ENCODE results near the gene NFE2L3. TPM values are rescaled to one million over a fixed set of nuclear protein-coding genes. Genes with fewer than 3 reads are reported as not detected.
A peak's percentile ranks its signal among the peaks of the same experiment; 100 is the strongest.

Gene NFE2L3
- total RNA-seq, 5 donors from 2014 or later (not counting 1 experiment from before 2014, with no cell fraction given): 1.8 to 6.2 (median 5.1) TPM

- Mint-ChIP-seq H3K4me1 (peaks cover 73 to 74% (median 73%) of the 10 kb centered on the region in 3 donors), H3K4me3 (peak overlapping the region; percentile 80 to 93 (median 85)), H3K27ac (peak overlapping the region; percentile 91 to 93), H3K27me3 (no peaks in the 10 kb centered on the region), H3K36me3 (no peaks in the 10 kb centered on the region), H3K9me3 (no peaks in the 10 kb centered on the region)
- no peak for ATAC-seq (replicated peaks in 1 of 4)
- CTCF ChIA-PET: interaction anchor here (0.5 to 0.8 kb wide), 2 partner anchors 55 to 63 kb away, joined by 3 read pairs; no protein-coding TSS in a partner anchor
- Histone ChIP-seq H3K27ac (ENCODE audit: low read length) (peak overlapping the region; percentile 36), H3K36me3 (ENCODE audit: control insufficient read depth in 2 of 2, extremely low read depth in 1 of 2, insufficient read depth in 1 of 2, low read length in 1 of 2) (no peaks in the 10 kb centered on the region), H3K27me3 (replicated peaks in 1 of 2; ENCODE audit: control insufficient read depth in 2 of 2, extremely low read depth in 1 of 2, insufficient read depth in 2 of 2, low read length in 1 of 2) (no peaks in the 10 kb centered on the region), H3K9me3 (no peaks in the 10 kb centered on the region), H3K4me1 (ENCODE audit: control insufficient read depth in 1 of 2, extremely low read depth in 1 of 2, insufficient read depth in 2 of 2, low read length in 2 of 2) (peaks cover 22 to 61% of the 10 kb centered on the region in 2 experiments), H3K4me3 (ENCODE audit: control insufficient read depth in 1 of 2, extremely low read depth in 1 of 2, low read length in 1 of 2) (peak overlapping the region in 1 of 2 donors; percentile 50)
- DNase-seq: peak in 1 of 35 experiments; percentile 43
- 78% methylated on average over 6 of the region's 15 CpGs for WGBS (ENCODE audit: insufficient coverage)
- POLR2A ChIA-PET: interaction anchor here (0.6 to 1.1 kb wide), 4 partner anchors 34 to 41 kb away, joined by 3 to 12 read pairs (median 3); no protein-coding TSS in a partner anchor
Measured at GRCh38 chr7:26153823-26154783, 2.1 kb downstream of the NFE2L3 start.

- H3K9me3 Mint-ChIP-seq: no peaks in the 10 kb centered on the region
- Histone ChIP-seq H3K4me3 (ENCODE audit: control insufficient read depth in 1 of 2, extremely low read depth in 1 of 2, low read length in 1 of 2) (peak overlapping the region in 1 of 2 donors; percentile 6), H3K9me3 (no peaks in the 10 kb centered on the region), H3K4me1 (ENCODE audit: control insufficient read depth in 1 of 2, extremely low read depth in 1 of 2, insufficient read depth in 2 of 2, low read length in 2 of 2) (peaks cover 22 to 62% of the 10 kb centered on the region in 2 experiments), H3K27me3 (replicated peaks in 1 of 2; ENCODE audit: control insufficient read depth in 2 of 2, extremely low read depth in 1 of 2, insufficient read depth in 2 of 2, low read length in 1 of 2) (no peaks in the 10 kb centered on the region), H3K27ac (ENCODE audit: low read length) (peak overlapping the region; percentile 72), H3K36me3 (ENCODE audit: control insufficient read depth in 2 of 2, extremely low read depth in 1 of 2, insufficient read depth in 1 of 2, low read length in 1 of 2) (no peaks in the 10 kb centered on the region)
- POLR2A ChIA-PET: interaction anchor here (0.5 to 2.2 kb wide), 12 partner anchors 27 to 67 kb away, joined by 3 to 8 read pairs (median 4); no protein-coding TSS in a partner anchor
- H3K27ac Mint-ChIP-seq: peak overlapping the region; percentile 82 to 91
- no peaks in the 10 kb centered on the region for H3K27me3 Mint-ChIP-seq
- WGBS (ENCODE audit: insufficient coverage): 64% methylated on average over 2 of the region's 8 CpGs
- CTCF ChIA-PET: interaction anchor here (0.6 to 1.3 kb wide), 5 partner anchors 37 to 43 kb away, joined by 3 to 5 read pairs (median 3); no protein-coding TSS in a partner anchor
- H3K4me3 Mint-ChIP-seq: peak overlapping the region; percentile 50 to 80 (median 67)
- ATAC-seq (replicated peaks in 1 of 4) (peak in 1 of 4 experiments; percentile 3), DNase-seq (peak in 2 of 35 experiments; percentile 6 to 30)
- H3K4me1 Mint-ChIP-seq: peaks cover 81 to 86% (median 83%) of the 10 kb centered on the region in 3 donors
- H3K36me3 Mint-ChIP-seq: peaks cover under 1% of the 10 kb centered on the region
Measured at GRCh38 chr7:26155531-26156375, 3.8 kb downstream of the NFE2L3 start.

- H3K27ac ChIP-seq (ENCODE audit: low read length): peak overlapping the region; percentile 72
- Mint-ChIP-seq H3K4me3 (peak overlapping the region; percentile 50 to 80 (median 67)), H3K36me3 (peaks cover 3% of the 10 kb centered on the region), H3K4me1 (peaks cover 73 to 79% (median 73%) of the 10 kb centered on the region in 3 donors), H3K27me3 (no peaks in the 10 kb centered on the region), H3K27ac (peak overlapping the region; percentile 79 to 82), H3K9me3 (no peaks in the 10 kb centered on the region)
- ATAC-seq (replicated peaks in 1 of 4) (peak in 1 of 4 experiments; percentile 79), DNase-seq (peak in 30 of 35 experiments; percentile 26 to 90 (median 46))
- no peaks in the 10 kb centered on the region for H3K36me3 ChIP-seq (ENCODE audit: control insufficient read depth in 2 of 2, extremely low read depth in 1 of 2, insufficient read depth in 1 of 2, low read length in 1 of 2)
- ChIA-PET POLR2A (interaction anchor here (0.6 to 2.2 kb wide), 7 partner anchors 24 to 43 kb away, joined by 3 to 8 read pairs (median 5); no protein-coding TSS in a partner anchor), CTCF (interaction anchor here (0.6 to 1.3 kb wide), 8 partner anchors 34 to 52 kb away, joined by 3 to 6 read pairs (median 3); partner anchors contain the start of gene CBX3 (in 1 of the 2))
- H3K9me3 ChIP-seq: no peaks in the 10 kb centered on the region
- 64% methylated on average over 10 of the region's 20 CpGs for WGBS (ENCODE audit: insufficient coverage)
- no peaks in the 10 kb centered on the region for H3K27me3 ChIP-seq (replicated peaks in 1 of 2; ENCODE audit: control insufficient read depth in 2 of 2, extremely low read depth in 1 of 2, insufficient read depth in 2 of 2, low read length in 1 of 2)
- H3K4me3 ChIP-seq (ENCODE audit: control insufficient read depth in 1 of 2, extremely low read depth in 1 of 2, low read length in 1 of 2): peak overlapping the region in 1 of 2 donors; percentile 17
- H3K4me1 ChIP-seq (ENCODE audit: control insufficient read depth in 1 of 2, extremely low read depth in 1 of 2, insufficient read depth in 2 of 2, low read length in 2 of 2): peaks cover 14 to 54% of the 10 kb centered on the region in 2 experiments
Measured at GRCh38 chr7:26156451-26157420, 4.7 kb downstream of the NFE2L3 start.

DNA sequence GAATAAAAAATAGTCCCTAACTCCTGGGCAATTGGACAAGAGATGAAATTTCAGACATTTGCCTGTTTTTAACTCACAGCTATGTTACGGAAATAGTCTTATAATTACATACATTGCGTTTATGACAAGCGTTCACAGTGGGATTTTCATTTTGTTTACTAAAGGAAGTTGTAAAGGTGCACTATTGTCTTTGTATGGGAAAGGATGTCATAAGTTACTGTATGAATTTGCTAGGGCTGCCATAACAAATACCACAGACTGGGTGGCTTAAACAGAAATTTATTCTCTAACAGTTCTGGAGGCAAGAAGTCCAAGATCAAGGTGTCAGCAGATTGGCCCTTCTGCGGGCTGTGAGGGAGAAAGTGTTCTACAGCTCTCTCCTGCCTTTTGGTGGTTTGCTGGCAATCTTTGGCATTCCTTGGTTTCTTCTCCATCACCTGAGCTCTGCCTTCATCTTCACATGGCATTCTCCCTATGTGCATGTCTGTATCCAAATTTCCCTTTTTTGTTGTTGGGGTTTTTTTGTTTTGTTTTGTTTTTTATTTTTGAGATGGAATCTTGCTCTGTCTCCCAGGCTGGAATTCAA, 5.6 kb downstream of the NFE2L3 start:
- ChIA-PET POLR2A (interaction anchor here (1.2 to 2.2 kb wide), 3 partner anchors 34 to 42 kb away, joined by 4 to 6 read pairs (median 5); no protein-coding TSS in a partner anchor), CTCF (interaction anchor here (0.6 to 1.2 kb wide), 5 partner anchors 34 to 44 kb away, joined by 3 to 6 read pairs (median 3); partner anchors contain the start of gene CBX3 (in 1 of the 2))
- H3K9me3 Mint-ChIP-seq: no peaks in the 10 kb centered on the region
- no peak for DNase-seq
- peaks cover 3% of the 10 kb centered on the region for H3K36me3 Mint-ChIP-seq
- H3K27me3 Mint-ChIP-seq: no peaks in the 10 kb centered on the region
- no peak for ATAC-seq (replicated peaks in 1 of 4)
- H3K4me1 ChIP-seq (ENCODE audit: control insufficient read depth in 1 of 2, extremely low read depth in 1 of 2, insufficient read depth in 2 of 2, low read length in 2 of 2): peaks cover 14 to 53% of the 10 kb centered on the region in 2 experiments
- no peak overlapping the region for H3K4me3 Mint-ChIP-seq
- H3K4me3 ChIP-seq (ENCODE audit: control insufficient read depth in 1 of 2, extremely low read depth in 1 of 2, low read length in 1 of 2): no peak overlapping the region
- H3K27ac Mint-ChIP-seq: peak overlapping the region in 1 of 2 donors; percentile 36
- H3K9me3 ChIP-seq: no peaks in the 10 kb centered on the region
- H3K4me1 Mint-ChIP-seq: peaks cover 72 to 79% (median 72%) of the 10 kb centered on the region in 3 donors
- H3K27ac ChIP-seq (ENCODE audit: low read length): no peak overlapping the region
- WGBS (ENCODE audit: insufficient coverage): no CpG with 5 or more reads among the region's 4 CpGs
- H3K36me3 ChIP-seq (ENCODE audit: control insufficient read depth in 2 of 2, extremely low read depth in 1 of 2, insufficient read depth in 1 of 2, low read length in 1 of 2): no peaks in the 10 kb centered on the region
- H3K27me3 ChIP-seq (replicated peaks in 1 of 2; ENCODE audit: control insufficient read depth in 2 of 2, extremely low read depth in 1 of 2, insufficient read depth in 2 of 2, low read length in 1 of 2): no peaks in the 10 kb centered on the region

GRCh38 chr7:26159243-26159642, 7.2 kb downstream of the NFE2L3 start:
- peaks cover 10 to 40% of the 10 kb centered on the region in 2 experiments for H3K4me1 ChIP-seq (ENCODE audit: control insufficient read depth in 1 of 2, extremely low read depth in 1 of 2, insufficient read depth in 2 of 2, low read length in 2 of 2)
- WGBS (ENCODE audit: insufficient coverage): 92% methylated on average over 2 of the region's 2 CpGs

More at GRCh38 chr7:26159243-26159642, 7.2 kb downstream of the NFE2L3 start:
- H3K36me3 Mint-ChIP-seq: peaks cover 6% of the 10 kb centered on the region
- POLR2A ChIA-PET: interaction anchor here in 1 of 2 donors (1.3 kb wide), 1 partner anchor 32 kb away, joined by 6 read pairs; no protein-coding TSS in a partner anchor
- no peaks in the 10 kb centered on the region for H3K9me3 Mint-ChIP-seq
- no peaks in the 10 kb centered on the region for H3K27me3 Mint-ChIP-seq
- no peaks in the 10 kb centered on the region for H3K27me3 ChIP-seq (replicated peaks in 1 of 2; ENCODE audit: control insufficient read depth in 2 of 2, extremely low read depth in 1 of 2, insufficient read depth in 2 of 2, low read length in 1 of 2)
- no peak for DNase-seq
- no peaks in the 10 kb centered on the region for H3K36me3 ChIP-seq (ENCODE audit: control insufficient read depth in 2 of 2, extremely low read depth in 1 of 2, insufficient read depth in 1 of 2, low read length in 1 of 2)
- no peak overlapping the region for H3K4me3 ChIP-seq (ENCODE audit: control insufficient read depth in 1 of 2, extremely low read depth in 1 of 2, low read length in 1 of 2)
- peak overlapping the region; percentile 2 to 9 for H3K27ac Mint-ChIP-seq
- H3K27ac ChIP-seq (ENCODE audit: low read length): no peak overlapping the region
- no peak overlapping the region for H3K4me3 Mint-ChIP-seq
- CTCF ChIA-PET: no interaction called here
- ATAC-seq (replicated peaks in 1 of 4): no peak
- H3K4me1 Mint-ChIP-seq: peaks cover 58 to 68% (median 58%) of the 10 kb centered on the region in 3 donors
- no peaks in the 10 kb centered on the region for H3K9me3 ChIP-seq
